Colonic mucosa (tissue), 4 donors: ENCODE data around the gene AKAP6. TPM values are rescaled to one million over a fixed set of nuclear protein-coding genes. Genes with fewer than 3 reads are reported as not detected.

ENCODE experiments used
- DNase-seq: peaks from one replicate; pipeline ENCODE4 v3.0.0-alpha.2; 2020
- H3K27ac ChIP-seq: fragments of 200-600 bp; one replicate; pipeline ENCODE4 v1.8.0; 2021
- H3K27me3 ChIP-seq: fragments of 200-600 bp; one replicate; pipeline ENCODE4 v1.8.0; 2021
- H3K36me3 ChIP-seq: fragments of 200-600 bp; one replicate; pipeline ENCODE4 v1.8.0; 2021
- H3K4me1 ChIP-seq: fragments of 200-600 bp; one replicate; pipeline ENCODE4 v1.8.0; 2021; ENCODE audit warnings: mild to moderate bottlenecking
- H3K4me3 ChIP-seq: fragments of 200-600 bp; one replicate; pipeline ENCODE4 v1.8.0; 2021
- H3K9ac ChIP-seq, 2 donors: one replicate each; pipeline ENCODE4 v1.7.0; 2013; ENCODE audit warnings: control low read depth in 2 of 2, low read depth in 2 of 2, low read length in 2 of 2
- H3K9me3 ChIP-seq: fragments of 200-600 bp; one replicate; pipeline ENCODE4 v1.8.0; 2021
- CTCF ChIP-seq: fragments of 200-600 bp; IDR thresholded peaks from one replicate; pipeline ENCODE4 v1.8.0; 2022; ENCODE audit warnings: antibody characterized with exemption, mild to moderate bottlenecking
- intact Hi-C: fragments of 100-400 bp; cut with DNase I; formaldehyde crosslinking; loops from one replicate; pipeline ENCODE4 v1.14.1; 2022
- total RNA-seq, 2 donors: library from RNA; stranded (reverse); fragmentation: NEBNext Ultra II Directional in 1 of 2; extraction: Animal tissue kit (Norgen Biotek cat#: 25700) in 1 of 2; gene quantifications; one replicate each; pipeline ENCODE4 v1.2.1, GENCODE V29; 2021
- donor health status: healthy.
- donor health status: DM: no; HTN: no; CAD: no.
- donor health status: DM: no; HTN: no; CAD: no.

The AKAP6 gene
- total RNA-seq, 2 donors from 2014 or later, result 1.3 to 10.3 TPM

DNA sequence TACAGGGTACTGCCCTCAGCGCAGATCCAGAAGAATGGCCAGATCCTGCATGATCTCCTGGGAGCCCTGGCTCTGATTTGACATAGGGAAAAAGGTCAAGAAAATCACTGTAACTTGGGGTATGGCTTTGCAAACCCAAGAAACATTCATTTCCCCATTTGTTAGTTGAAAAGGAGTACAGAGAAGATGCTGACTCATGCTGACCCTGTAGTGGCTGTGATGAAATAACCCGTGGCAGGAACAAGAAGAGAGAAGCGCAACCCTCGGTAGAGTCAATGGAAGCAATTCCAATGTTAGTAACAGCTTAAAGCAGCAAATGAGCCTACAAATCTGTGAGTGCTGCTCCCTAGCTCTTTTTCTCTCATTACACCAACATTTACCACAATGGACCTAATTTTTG lies 328.0 kb downstream of the AKAP6 start:
- Histone ChIP-seq H3K36me3 (no peaks in the 10 kb centered on the region), H3K27ac (no peak overlapping the region), H3K4me1 (no peaks in the 10 kb centered on the region), H3K4me3 (no peak overlapping the region), H3K9ac (no peak overlapping the region), H3K9me3 (no peaks in the 10 kb centered on the region), H3K27me3 (no peaks in the 10 kb centered on the region)
- no peak for TF ChIP-seq CTCF
- intact Hi-C loops, result no loop called here
- DNase-seq, result peak; percentile 21

- Histone ChIP-seq H3K27me3 (no peaks in the 10 kb centered on the region), H3K4me1 (no peaks in the 10 kb centered on the region), H3K27ac (no peak overlapping the region), H3K9ac (no peak overlapping the region), H3K36me3 (no peaks in the 10 kb centered on the region), H3K9me3 (no peaks in the 10 kb centered on the region), H3K4me3 (no peak overlapping the region)
- DNase-seq, result no peak
- TF ChIP-seq CTCF, result no peak
- intact Hi-C loops, result no loop called here
Observed at GRCh38 chr14:32661216-32661615, 332.1 kb downstream of the AKAP6 start.

DNA sequence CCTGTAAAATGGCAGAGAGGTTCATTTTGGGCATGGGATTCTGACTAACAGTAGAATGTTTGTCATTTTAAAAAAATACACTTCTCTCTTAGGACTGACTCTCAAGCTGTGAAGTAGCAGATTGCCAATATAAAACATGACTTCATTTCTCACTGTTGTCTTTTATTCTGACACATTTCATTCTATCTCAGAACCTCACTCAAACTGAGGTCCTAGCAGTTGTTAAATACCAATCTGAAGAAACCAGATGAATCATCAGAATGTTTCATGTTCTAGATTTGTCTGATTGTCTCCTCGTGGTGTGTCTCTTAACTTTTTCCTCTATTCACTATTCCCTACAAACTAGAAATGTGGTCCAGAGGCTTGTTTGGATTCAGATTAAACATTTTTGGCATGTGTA lies 333.1 kb downstream of the AKAP6 start:
- no peak overlapping the region for H3K4me3 ChIP-seq
- H3K4me1 ChIP-seq, result no peaks in the 10 kb centered on the region
- H3K27me3 ChIP-seq, result no peaks in the 10 kb centered on the region
- TF ChIP-seq CTCF, result no peak
- no peak overlapping the region for H3K9ac ChIP-seq
- H3K27ac ChIP-seq, result no peak overlapping the region
- no peaks in the 10 kb centered on the region for H3K36me3 ChIP-seq
- H3K9me3 ChIP-seq, result no peaks in the 10 kb centered on the region
- intact Hi-C loops, result no loop called here
- DNase-seq, result no peak

- intact Hi-C loops, result no loop called here
- Histone ChIP-seq H3K4me3 (no peak overlapping the region), H3K27me3 (no peaks in the 10 kb centered on the region), H3K27ac (no peak overlapping the region), H3K36me3 (no peaks in the 10 kb centered on the region), H3K4me1 (no peaks in the 10 kb centered on the region), H3K9me3 (no peaks in the 10 kb centered on the region), H3K9ac (no peak overlapping the region)
- TF ChIP-seq CTCF, result no peak
- DNase-seq, result no peak
Observed at GRCh38 chr14:32666308-32666707, 337.2 kb downstream of the AKAP6 start.

- no peaks in the 10 kb centered on the region for H3K9me3 ChIP-seq
- no peaks in the 10 kb centered on the region for H3K27me3 ChIP-seq
- no peak overlapping the region for H3K9ac ChIP-seq
- no peak for DNase-seq
- TF ChIP-seq CTCF, result no peak
- H3K4me1 ChIP-seq, result no peaks in the 10 kb centered on the region
- no peak overlapping the region for H3K4me3 ChIP-seq
- no peak overlapping the region for H3K27ac ChIP-seq
- intact Hi-C loops, result no loop called here
- no peaks in the 10 kb centered on the region for H3K36me3 ChIP-seq
Observed at GRCh38 chr14:32667287-32667686, 338.2 kb downstream of the AKAP6 start.

DNA sequence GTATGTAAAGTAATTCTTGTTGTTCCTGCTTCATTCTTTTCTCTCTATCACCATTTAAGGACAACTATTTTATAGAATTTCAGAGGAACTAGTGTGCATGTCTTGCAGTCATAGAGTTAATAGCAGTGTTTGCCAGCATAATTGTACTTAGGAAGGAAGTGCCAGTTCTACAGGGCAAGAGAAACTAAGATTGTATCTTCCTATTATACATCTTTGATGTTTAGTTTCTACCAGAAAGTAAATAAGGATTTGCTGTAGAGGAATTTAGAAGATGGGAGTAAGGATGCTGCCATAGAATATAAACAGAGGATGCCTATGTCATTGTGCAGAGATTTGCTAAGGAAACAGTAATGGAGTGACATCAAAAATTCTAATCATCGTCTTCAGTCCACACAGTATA lies 338.7 kb downstream of the AKAP6 start:
- no peaks in the 10 kb centered on the region for H3K9me3 ChIP-seq
- H3K36me3 ChIP-seq, result no peaks in the 10 kb centered on the region
- TF ChIP-seq CTCF, result no peak
- H3K9ac ChIP-seq, result no peak overlapping the region
- no peaks in the 10 kb centered on the region for H3K27me3 ChIP-seq
- no peak for DNase-seq
- no peak overlapping the region for H3K4me3 ChIP-seq
- no peaks in the 10 kb centered on the region for H3K4me1 ChIP-seq
- intact Hi-C loops, result no loop called here
- H3K27ac ChIP-seq, result no peak overlapping the region
